Transverse colon (tissue), 3 donors: ENCODE data around the gene RAPGEF5.

Experiments
- CTCF ChIP-seq, 5 experiments: fragments of 200-600 bp in 3 of 5; fragments of 450-650 bp in 2 of 5; sonication (generic) in 3 of 5; IDR thresholded peaks; 1 replicate in 2 of 5; 2 replicates in 3 of 5; pipeline ENCODE4 v1.5.1; 2016 to 2017; ENCODE audit warnings: antibody characterized with exemption in 5 of 5, inconsistent platforms in 3 of 5, mild to moderate bottlenecking in 2 of 5, moderate library complexity in 1 of 5
- EP300 ChIP-seq: sonication (generic); formaldehyde crosslinking; IDR thresholded peaks from one replicate; pipeline ENCODE4 v1.6.1; 2017; ENCODE audit warnings: antibody characterized with exemption, low read depth

- TF ChIP-seq EP300 (no peak), CTCF (IDR thresholded peaks at IDR 0.05) (no peak)
Measured at GRCh38 chr7:22094413-22095342, 262.3 kb downstream of the RAPGEF5 start.
